ENCODE measurements around the gene PLOD1. TPM values are rescaled to one million over a fixed set of nuclear protein-coding genes. Genes with fewer than 3 reads are reported as not detected.

The PLOD1 gene
- total RNA-seq, 2 donors from 2014 or later, result 56.1 to 58.1 TPM

GRCh38 chr1:11952455-11953109 is 18.1 kb downstream of the PLOD1 start:
- H3K4me3 ChIP-seq, result no peak overlapping the region
- no peaks in the 10 kb centered on the region for H3K9me3 ChIP-seq
- H3K27ac ChIP-seq, result peak overlapping the region in 1 of 2 donors; percentile 31
- no peak for DNase-seq (ENCODE audit: low spot score)
- H3K36me3 ChIP-seq, result peaks cover 54% of the 10 kb centered on the region
- TF ChIP-seq CTCF (IDR thresholded peaks at IDR 0.05), result no peak
- H3K27me3 ChIP-seq, result no peaks in the 10 kb centered on the region
- H3K4me1 ChIP-seq, result no peaks in the 10 kb centered on the region

- Histone ChIP-seq H3K4me3 (no peak overlapping the region), H3K27me3 (no peaks in the 10 kb centered on the region), H3K4me1 (no peaks in the 10 kb centered on the region), H3K36me3 (peaks cover 76% of the 10 kb centered on the region), H3K27ac (no peak overlapping the region), H3K9me3 (no peaks in the 10 kb centered on the region)
- DNase-seq (ENCODE audit: low spot score), result no peak
- no peak for TF ChIP-seq CTCF (IDR thresholded peaks at IDR 0.05)
Measured at GRCh38 chr1:11955221-11955620, 20.7 kb downstream of the PLOD1 start.

- no peaks in the 10 kb centered on the region for H3K27me3 ChIP-seq
- H3K4me1 ChIP-seq, result no peaks in the 10 kb centered on the region
- no peaks in the 10 kb centered on the region for H3K9me3 ChIP-seq
- no peak overlapping the region for H3K27ac ChIP-seq
- DNase-seq (ENCODE audit: low spot score), result no peak
- H3K36me3 ChIP-seq, result peaks cover 69% of the 10 kb centered on the region
- no peak overlapping the region for H3K4me3 ChIP-seq
- no peak for TF ChIP-seq CTCF (IDR thresholded peaks at IDR 0.05)
Measured at GRCh38 chr1:11957398-11957797, 22.9 kb downstream of the PLOD1 start.

GRCh38 chr1:11957897-11958296 is 23.4 kb downstream of the PLOD1 start:
- H3K9me3 ChIP-seq, result no peaks in the 10 kb centered on the region
- H3K27me3 ChIP-seq, result no peaks in the 10 kb centered on the region
- no peak overlapping the region for H3K4me3 ChIP-seq
- no peak for DNase-seq (ENCODE audit: low spot score)
- no peak overlapping the region for H3K27ac ChIP-seq
- no peaks in the 10 kb centered on the region for H3K4me1 ChIP-seq
- H3K36me3 ChIP-seq, result peaks cover 69% of the 10 kb centered on the region
- no peak for TF ChIP-seq CTCF (IDR thresholded peaks at IDR 0.05)

- H3K9me3 ChIP-seq, result no peaks in the 10 kb centered on the region
- TF ChIP-seq CTCF (IDR thresholded peaks at IDR 0.05), result no peak
- H3K36me3 ChIP-seq, result peaks cover 86% of the 10 kb centered on the region
- no peaks in the 10 kb centered on the region for H3K4me1 ChIP-seq
- DNase-seq (ENCODE audit: low spot score), result no peak
- H3K27me3 ChIP-seq, result no peaks in the 10 kb centered on the region
- H3K27ac ChIP-seq, result no peak overlapping the region
- H3K4me3 ChIP-seq, result no peak overlapping the region
Measured at GRCh38 chr1:11960276-11960675, 25.8 kb downstream of the PLOD1 start.

GRCh38 chr1:11960715-11961114 is 26.2 kb downstream of the PLOD1 start:
- Histone ChIP-seq H3K36me3 (peaks cover 86% of the 10 kb centered on the region), H3K27ac (peak overlapping the region in 1 of 2 donors; percentile 35), H3K27me3 (no peaks in the 10 kb centered on the region)

More at GRCh38 chr1:11960715-11961114, 26.2 kb downstream of the PLOD1 start:
- no peak for TF ChIP-seq CTCF (IDR thresholded peaks at IDR 0.05)
- Histone ChIP-seq H3K9me3 (no peaks in the 10 kb centered on the region), H3K4me3 (no peak overlapping the region), H3K4me1 (no peaks in the 10 kb centered on the region)
- DNase-seq (ENCODE audit: low spot score), result no peak
